H1 (cell line): ENCODE data around the gene FLNC. TPM values are rescaled to one million over a fixed set of nuclear protein-coding genes. Genes with fewer than 3 reads are reported as not detected.

Experiments
- polyA plus RNA-seq, 7 experiments: library from polyadenylated mRNA; depleted of rRNA in 3 of 7; stranded (reverse) in 5 of 7; unstranded in 2 of 7; fragments of >200 nt in 5 of 7; fragments of 200-250 nt in 2 of 7; gene quantifications; 1 replicate in 5 of 7; 2 replicates in 1 of 7; 4 replicates in 1 of 7; pipeline versions ENCODE4 v1.2.1 to v1.2.3, GENCODE V29; 2011 to 2013; ENCODE audit warnings: missing spikeins in 2 of 7, mixed read lengths in 2 of 7
- total RNA-seq: library from RNA; stranded (reverse); fragmentation: NEBNext Ultra II Directional; extraction: Animal tissue kit (Norgen Biotek cat#: 25700); gene quantifications from 2 replicates; pipeline ENCODE4 v1.2.1, GENCODE V29; 2021

Gene FLNC
- total and polyA plus RNA-seq, 2 of the 8 experiments (the other 6 are each of a cell fraction or from before 2014, with no cell fraction given) = 1.9 to 10.7 TPM

Other genes with a start within 250 kb of the FLNC start
- gene GARIN1A, start 158.1 kb upstream of the FLNC start, total RNA-seq = 0.29 and 0.34 TPM in 2 replicates
- 0.03 TPM in 1 of 2 replicates, not detected in the other for gene GARIN1A, start 158.1 kb upstream of the FLNC start, polyA plus RNA-seq (2011; rRNA removed)
- gene CALU, start 91.0 kb upstream of the FLNC start, total RNA-seq = 169 and 170 TPM in 2 replicates
- gene CALU, start 91.0 kb upstream of the FLNC start, polyA plus RNA-seq (2011; rRNA removed) = 36.2 and 67.2 TPM in 2 replicates
- not detected in 2 replicates for gene OPN1SW, start 54.6 kb upstream of the FLNC start, total RNA-seq
- gene OPN1SW, start 54.6 kb upstream of the FLNC start, polyA plus RNA-seq (2011; rRNA removed) = not detected in 2 replicates
- 43.7 and 47.7 TPM in 2 replicates for gene CCDC136, start 38.4 kb upstream of the FLNC start, total RNA-seq
- gene CCDC136, start 38.4 kb upstream of the FLNC start, polyA plus RNA-seq (2011; rRNA removed) = 35.6 and 36.2 TPM in 2 replicates
- gene ATP6V1F, start 32.5 kb downstream of the FLNC start, total RNA-seq = 104 TPM in 2 replicates
- gene ATP6V1F, start 32.5 kb downstream of the FLNC start, polyA plus RNA-seq (2011; rRNA removed) = 318 and 344 TPM in 2 replicates
- gene KCP, start 80.3 kb downstream of the FLNC start, total RNA-seq = 1.8 and 2.0 TPM in 2 replicates
- gene KCP, start 80.3 kb downstream of the FLNC start, polyA plus RNA-seq (2011; rRNA removed) = 1.3 and 2.1 TPM in 2 replicates
- gene IRF5, start 107.5 kb downstream of the FLNC start, total RNA-seq = 0.28 and 0.75 TPM in 2 replicates
- 1.1 and 1.5 TPM in 2 replicates for gene IRF5, start 107.5 kb downstream of the FLNC start, polyA plus RNA-seq (2011; rRNA removed)
- 99.2 and 100 TPM in 2 replicates for gene TNPO3, start 224.7 kb downstream of the FLNC start, total RNA-seq
- gene TNPO3, start 224.7 kb downstream of the FLNC start, polyA plus RNA-seq (2011; rRNA removed) = 54.1 and 67.6 TPM in 2 replicates